Activated effector memory CD4-positive, alpha-beta T cell treated with Interleukin-2 at 50 U/mL for 16 hours (primary cell): ENCODE results near the gene STRADA.

Source experiments
- DNase-seq: peaks from one replicate; pipeline ENCODE4 v3.0.0-alpha.2; 2020

The STRADA gene

DNA sequence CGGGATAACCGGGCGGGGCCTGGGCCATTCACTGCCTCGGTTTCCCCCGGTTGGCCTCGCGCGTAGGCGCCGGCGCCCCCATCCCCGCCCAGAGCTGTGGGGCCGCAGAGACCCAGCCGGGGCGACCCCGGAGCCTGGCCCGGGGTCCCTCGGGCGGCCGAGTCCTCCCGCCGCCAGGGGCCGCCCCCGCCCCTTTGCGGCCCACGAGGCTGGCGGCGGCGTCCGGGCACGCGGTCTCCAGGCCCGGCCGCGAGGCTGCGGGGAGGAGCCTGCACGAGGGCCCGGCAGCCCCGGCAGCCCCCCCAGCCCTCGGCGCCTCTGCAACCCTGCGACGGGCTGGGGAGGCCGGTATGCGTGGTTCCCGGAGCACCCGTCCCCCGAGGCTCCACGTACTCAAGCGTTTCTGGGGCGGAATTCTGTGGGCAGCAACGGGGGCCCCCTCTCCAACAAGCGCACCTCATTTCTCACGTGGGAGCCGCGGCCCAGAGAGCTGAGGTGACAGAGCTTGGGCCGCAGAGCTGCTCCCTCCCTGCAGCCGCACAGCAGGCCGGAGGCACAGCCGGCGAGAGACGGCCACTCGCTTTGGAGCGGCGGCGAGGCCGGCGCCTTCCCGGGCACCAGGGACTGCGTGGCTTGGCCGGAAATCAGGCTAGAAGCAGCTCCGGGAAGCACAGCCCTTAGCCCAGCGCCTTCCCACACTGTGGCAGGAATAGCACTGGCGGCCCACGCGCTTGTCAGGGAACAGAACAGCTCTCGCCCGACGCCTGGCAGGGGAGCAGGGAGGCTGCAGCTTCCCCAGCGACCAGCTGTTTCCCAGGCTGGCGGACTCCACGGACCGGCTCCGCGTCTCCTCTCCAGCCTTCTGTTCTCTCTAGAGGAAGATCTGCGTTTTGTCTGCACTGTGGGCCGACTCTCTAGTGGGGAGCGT lies 40.8 kb downstream of the STRADA start:
- peak; percentile 47 for DNase-seq

DNA sequence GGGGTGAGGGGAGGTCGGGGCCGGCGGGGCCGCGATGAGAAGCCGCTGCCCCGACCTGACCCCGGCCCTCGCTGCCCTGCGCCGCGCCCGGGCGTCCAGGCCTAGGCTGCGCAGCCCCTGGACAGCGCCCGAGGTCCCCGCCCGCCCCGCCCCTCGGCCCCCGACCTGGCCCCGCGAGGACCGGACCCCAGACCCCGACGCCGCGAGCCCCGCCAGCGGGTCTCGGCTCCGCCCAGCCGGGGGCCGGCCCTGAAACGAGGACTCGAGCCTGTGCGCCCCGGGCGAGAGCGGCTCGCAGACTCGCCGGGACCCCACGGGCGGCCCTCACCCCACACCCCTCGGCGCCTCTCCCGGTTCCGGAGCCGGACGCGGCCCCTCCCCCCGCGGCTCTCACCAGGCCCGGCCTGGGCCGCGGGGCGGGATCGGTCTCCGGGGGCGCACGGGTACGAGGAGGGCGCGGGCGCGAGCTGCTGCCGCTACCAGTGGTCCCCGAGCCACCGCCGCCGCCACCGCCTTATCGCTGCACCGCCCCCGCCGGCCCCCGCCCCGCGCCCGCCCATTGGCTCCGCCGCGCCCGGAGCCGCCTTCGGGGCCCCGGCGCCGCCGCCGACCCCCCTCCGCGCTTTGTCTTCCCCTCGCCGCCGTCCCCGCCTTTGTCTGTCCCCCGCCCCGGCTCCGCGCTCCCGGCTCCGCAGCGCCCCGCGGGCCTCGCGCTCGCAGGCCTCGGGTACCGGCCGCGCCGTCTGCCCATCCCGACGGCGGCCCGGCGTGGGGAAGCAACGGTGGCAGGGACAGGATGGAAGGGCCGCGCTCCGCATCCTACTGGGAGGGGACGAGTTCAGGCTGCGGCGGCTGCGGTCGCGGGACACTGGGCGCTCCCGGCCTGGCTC lies 41.7 kb downstream of the STRADA start, which contains the start of gene LIMD2:
Gene LIMD2 (minus strand): TSS at position 488 of the 890 bp plus-strand sequence. CDS start 827 bp downstream, outside the sequence.
- DNase-seq: peak; percentile 80

DNA sequence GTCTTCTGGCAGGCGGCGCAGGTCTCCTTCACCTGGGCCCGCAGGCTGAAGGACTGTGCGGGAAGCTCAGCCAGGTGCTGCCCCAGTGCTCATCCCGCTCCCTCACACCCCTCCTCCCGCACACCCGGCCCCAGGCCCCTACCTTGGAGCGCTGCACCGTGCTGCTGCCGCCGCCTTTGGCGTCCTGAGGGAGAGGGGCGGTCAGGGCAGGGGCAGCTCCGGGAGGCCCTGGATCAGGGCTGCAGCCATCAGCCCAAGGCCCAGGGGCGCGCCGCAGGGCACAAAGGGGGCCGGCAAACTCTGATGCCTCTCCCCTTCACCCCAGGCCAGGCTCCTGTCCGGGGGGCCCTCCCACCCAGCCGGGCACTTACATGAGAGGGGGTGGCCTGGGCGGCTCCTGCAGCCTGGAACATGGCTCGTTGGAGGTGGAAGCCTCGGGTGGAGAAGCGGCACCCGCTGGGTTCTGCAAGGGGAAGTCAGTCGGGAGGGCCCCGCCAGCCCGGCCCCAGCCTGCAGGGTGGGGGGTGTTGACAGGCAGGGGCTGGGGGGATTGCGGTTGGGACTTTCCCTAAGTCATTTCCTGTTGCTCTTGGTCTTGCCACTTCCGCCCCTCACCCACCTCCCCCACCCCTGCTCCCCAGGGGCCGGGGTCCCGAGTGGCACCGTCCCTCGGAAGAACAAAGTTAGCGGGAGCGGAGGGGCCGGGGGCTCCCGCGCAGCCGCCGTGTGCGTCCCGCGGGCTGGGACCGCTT lies 42.5 kb downstream of the STRADA start:
- peak; percentile 88 for DNase-seq

DNA sequence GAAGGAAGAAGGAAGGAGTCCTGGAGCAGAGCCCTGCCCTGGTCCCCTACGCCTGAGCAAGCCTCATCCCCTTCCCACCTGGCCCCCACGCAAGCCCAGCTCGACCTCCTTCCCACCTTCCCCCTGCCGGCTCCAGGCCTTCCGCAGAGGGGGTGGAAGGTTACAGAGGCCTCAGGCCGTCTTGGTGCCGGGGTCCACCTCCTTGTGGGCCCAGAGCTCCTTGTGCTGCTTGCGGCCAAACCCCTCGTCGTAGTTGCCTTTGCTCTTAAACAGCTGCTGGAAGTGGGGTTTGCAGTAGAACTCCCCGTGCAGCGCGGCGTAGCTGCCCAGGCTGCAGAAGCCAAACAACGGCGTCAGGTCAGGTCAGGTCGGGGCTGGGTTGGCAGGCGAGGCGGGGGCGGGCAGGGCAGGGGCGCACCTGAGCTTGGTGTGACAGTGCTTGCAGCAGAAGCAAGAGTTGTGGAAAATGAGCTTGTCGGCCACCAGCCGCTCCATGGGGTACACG lies 43.2 kb downstream of the STRADA start:
- no peak for DNase-seq

DNA sequence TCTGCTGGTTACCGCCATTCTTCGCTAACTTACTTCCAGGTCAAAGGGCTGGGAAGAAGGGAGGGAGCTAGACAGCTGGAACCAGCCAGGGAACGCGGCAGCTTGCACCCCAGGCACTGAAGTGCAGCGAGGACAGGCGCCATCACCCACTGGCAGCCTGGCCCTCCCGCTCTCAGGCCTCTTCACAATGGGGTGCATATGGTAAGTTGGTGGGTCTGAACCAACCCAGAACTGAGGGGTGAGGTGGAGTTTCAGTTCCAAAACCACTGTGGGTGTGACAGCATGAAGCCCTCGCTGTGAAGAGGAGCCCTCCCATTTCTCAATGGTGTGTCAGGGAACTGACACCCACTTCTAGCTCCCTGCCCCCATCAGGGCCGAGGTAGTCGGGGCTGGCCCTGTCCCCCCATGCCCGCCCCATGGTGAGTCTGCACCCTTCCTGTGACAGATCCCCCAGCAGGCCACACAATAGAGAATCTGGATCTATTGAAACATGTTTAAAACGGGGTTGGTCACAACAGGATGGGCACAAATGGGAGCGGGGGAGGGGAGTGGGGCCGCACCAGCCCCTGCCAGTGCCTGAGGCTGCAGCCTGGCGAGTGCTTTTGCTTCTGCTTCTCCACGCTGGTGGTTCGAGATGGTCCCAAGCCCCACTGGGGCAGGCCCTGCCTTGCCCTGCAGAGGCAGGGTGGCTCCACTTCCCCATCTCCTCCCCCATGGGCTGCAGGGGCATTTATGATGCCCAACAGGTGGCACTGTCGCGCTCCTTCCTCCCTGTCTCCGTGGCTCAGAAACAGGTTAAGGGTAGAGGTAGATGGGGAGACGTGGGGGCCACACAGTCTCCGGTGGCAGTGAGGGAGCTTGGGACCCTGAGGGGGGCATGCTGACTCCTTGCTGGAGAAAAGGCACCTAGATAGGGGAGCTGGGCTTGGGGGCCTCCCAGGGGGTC lies 44.0 kb downstream of the STRADA start:
- DNase-seq: peak; percentile 78

DNA sequence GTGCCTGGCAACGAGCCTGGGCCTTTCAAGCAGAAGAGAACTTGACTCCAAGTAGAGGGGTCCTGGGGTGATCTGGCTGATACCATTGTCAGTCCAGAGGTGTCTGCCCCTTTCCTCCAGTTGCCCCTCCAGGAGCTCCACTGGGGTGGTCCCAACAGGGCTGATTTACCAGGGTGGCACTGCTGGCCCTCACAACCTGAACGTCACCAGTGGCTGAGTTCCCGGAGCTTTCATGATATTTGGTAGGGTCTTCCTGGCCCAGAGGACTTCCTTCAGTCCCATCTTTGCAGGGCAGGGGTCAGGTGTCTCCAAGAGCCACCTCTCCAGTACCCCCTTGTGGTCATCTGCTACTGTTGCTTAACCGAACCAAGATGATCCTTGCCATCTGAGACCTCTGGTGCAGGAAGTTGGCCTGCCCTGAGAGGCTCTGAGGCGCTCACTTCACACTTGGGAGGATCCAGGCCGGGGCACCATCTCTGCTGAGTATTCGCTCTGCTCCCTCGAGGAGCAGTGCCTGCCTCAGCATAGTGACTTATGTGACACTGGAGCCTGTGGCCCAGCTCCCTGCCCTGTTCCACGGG lies 45.1 kb downstream of the STRADA start:
- no peak for DNase-seq

DNA sequence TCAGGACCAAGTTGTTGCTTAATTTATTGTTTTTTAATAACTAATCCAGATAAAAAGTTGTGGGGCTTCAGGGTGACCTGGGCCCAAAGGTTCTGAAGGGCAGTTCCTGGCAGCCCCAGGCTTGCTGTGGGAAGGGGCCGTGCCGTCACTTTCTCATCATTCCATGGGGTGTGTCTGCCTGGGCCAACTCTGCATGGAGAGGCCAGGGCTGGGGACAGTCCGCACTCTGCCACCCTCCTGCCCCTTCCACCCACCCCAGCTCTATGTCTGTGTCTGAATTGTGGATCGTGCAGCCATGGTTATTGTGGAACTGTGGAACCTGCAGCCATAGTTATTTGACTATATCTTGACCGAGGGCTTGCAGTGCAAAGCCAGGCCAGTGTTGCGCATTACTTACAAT lies 45.7 kb downstream of the STRADA start:
- no peak for DNase-seq

DNA sequence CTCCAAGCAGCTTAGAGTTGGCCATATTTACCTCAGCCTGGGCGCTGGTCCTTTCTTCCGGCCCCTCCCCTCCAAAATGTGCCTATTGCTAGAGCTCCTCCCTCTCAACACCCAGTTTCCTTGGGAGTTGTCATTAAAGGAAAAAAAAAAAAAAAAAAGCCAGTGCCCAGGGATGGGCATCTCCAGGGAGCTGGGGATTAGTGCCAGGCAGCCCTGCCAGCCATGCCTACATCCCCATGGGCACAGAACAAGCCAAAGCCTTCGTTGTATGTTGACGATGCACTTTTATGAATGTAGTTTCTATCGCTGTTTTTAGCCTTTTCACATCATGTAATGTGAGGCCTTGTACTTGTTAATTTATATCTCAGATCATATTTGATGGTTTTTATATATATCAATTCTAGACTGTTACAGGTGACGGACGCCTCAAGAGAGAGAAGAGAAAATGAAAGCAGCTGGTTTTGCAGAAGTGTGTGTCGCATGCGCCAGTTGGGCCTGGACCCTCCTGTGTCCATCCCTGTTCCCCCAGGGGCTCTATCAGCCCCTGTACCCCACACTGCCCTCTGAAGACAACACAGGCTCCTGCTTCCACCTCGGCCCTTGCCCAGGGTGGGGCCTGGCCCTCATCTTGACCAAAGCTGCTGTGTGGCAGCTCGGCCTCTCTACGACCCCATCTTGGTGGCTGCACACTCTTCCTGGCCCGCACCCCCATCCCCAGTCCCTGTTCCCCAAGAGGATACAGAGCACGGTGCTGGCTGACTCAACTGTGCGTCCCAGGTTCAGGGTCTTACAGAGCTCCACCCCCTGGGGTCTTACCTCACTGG lies 46.4 kb downstream of the STRADA start:
- DNase-seq: no peak

DNA sequence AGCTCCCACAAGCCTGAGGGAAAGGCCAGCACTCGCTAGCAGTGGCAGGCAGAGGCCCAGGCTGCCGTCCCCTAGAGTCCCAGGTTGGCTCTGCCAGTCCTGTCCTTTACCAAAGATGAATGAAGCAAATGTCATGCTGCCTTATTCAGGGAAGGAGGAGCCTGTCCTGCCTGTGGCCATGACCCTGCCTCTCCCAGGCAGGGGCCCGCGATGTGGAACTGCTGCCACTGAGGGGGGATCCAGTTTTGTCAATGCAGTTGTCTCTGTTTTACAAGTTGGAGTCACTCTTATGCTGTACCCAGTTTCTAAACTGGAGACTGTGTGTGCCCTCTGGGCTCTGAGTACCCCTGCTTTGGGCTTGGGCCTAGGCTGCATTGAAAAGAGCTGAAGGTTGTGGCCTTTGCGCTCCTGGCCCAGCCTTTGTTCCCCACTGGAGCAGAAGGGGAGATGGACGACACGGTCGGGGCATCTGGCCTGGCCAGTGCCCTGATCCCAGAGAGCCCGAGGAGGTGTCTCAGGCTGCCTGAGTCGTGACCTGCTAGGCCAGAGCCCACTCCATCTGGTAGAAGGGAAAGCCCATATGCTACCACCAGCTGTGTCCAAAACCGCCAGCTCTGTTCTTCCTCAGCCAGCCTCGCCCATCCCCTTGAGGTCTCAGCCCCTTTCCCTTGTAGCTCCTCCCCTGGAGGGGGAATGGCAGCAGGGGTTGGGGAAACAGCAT lies 47.2 kb downstream of the STRADA start:
- DNase-seq: no peak

DNA sequence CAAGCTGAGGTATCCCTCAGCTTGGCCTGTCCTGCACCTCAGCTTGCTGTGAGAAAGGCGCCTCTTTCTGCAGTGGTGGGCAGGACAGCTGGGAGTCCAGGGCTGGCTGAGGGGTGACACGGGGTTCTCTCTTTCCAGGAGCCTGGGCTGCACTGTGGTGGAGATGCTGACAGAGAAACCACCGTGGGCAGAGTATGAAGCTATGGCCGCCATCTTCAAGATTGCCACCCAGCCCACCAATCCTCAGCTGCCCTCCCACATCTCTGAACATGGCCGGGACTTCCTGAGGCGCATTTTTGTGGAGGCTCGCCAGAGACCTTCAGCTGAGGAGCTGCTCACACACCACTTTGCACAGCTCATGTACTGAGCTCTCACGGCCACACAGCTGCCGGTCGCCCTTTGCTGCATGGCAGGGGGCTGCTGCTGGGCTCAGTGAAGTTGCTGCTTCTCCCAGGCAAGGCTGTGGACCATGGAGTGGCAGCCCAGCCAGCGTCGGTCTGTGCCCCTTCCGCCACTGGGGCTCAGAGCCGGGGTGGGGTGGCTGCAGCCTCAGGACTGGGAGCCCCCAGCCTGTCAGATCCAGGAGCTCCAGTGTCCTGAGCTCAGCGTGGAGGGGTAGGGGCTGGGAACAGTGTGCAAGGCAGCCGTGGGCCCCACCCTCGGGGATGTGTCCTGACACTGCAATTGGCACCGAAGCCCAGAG lies 48.0 kb downstream of the STRADA start:
- no peak for DNase-seq

DNA sequence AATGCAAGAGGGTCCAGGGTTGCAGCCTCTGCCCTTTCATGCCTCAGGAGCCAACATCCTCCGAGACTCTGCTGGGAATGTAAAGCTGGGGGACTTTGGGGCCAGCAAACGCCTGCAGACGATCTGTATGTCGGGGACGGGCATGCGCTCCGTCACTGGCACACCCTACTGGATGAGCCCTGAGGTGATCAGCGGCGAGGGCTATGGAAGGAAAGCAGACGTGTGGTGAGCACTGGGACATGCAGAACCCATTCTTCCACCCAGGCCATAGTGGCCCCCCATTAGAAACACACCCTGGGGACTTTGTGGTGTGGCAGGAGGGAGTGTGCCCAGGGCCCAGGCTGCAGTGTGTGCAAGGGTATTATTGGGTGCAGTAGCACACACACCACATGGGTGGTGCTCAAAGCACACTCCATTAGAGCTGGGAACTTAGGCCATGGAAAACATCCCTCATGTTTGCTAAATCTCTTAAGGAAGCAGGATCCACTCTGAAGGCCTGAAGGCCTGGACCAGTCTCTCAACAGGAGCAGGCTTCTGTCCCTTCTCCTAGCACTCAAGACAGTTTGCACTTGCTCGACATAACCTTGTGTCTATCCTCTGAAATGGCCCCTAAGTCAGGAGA lies 49.3 kb downstream of the STRADA start:
- no peak for DNase-seq

DNA sequence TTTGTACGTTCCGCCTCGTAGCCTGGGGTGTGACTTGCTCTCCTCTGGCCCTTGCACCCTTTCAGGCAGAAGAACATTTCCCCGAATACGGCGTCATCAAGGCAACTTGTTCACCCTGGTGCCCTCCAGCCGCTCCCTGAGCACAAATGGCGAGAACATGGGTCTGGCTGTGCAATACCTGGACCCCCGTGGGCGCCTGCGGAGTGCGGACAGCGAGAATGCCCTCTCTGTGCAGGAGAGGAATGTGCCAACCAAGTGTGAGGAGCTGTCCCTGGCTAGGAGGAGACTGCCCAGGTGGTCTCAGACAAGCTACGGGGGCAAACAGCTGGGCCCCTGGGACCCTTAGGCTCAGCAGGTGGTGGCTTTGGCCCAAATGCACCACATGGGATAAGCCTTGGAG lies 52.1 kb downstream of the STRADA start:
- DNase-seq: no peak

DNA sequence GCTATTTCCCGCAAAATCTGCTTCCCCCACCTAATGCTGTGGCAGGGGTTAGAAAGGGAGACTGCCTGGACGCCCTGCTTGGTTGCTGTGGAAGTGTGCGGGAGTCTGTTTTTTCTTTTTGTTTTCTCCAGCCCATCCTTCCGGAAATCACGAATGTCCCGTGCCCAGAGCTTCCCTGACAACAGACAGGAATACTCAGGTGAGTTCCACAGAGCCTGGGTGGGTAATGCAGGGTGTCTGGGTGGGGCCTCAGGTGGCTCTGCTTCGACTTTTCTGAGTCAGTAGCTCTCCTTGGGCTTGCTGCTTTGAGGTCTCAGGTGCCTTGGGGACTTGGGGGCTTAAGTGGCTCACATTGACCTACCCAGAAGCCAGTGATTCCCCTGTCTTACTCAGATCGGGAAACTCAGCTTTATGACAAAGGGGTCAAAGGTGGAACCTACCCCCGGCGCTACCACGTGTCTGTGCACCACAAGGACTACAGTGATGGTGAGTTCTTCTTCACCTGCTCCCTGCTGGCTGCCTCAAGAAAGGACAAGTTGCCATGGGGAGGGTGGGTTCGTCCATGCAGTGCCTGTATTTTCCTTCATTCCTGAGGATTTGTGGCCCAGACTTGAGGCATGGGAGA lies 53.1 kb downstream of the STRADA start:
- DNase-seq: no peak

DNA sequence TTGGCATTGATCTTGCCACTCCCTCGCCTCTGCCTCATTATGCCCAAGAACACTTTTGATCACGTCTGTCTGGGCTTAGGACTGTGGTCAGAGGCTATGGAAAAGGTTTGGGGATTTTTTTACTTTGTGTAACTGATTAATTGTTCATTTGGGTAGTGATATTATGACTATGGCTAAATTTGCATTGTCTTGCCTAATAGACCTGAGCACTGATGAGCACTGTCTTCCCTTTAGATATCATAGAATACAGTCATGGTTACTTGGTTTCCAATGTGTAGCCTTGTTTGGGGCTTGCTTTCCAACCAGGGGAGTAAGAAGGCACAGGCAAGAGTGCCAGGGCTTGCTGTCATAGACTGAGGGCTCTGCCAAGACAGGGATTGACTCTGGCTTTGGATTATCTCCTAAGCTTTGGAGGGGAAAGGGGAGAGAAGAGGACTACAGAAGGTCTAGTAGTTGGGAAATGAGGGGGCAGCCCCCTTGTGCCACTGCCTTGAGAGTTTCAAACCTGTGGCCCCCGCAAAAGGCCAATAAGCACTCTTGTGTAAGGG lies 55.4 kb downstream of the STRADA start:
- DNase-seq: no peak

DNA sequence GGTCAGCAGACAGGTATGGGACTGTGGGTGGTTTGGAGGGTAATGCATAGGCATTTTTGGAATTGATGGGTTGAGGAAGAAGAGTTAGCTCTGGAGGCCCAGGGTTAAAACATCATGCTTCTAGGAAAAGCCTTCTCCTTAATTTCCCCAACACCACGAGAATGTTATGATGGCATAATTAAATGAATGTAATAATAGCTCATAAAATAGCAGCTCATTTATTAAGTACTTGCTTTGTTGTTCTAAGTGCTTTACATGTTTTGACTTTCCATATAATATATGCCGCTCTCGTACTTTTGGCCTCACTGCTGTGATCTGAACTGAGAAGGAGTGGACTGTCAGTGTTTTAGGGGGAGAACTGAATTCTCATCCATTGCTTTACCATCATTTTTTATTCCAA lies 56.0 kb downstream of the STRADA start:
- no peak for DNase-seq

DNA sequence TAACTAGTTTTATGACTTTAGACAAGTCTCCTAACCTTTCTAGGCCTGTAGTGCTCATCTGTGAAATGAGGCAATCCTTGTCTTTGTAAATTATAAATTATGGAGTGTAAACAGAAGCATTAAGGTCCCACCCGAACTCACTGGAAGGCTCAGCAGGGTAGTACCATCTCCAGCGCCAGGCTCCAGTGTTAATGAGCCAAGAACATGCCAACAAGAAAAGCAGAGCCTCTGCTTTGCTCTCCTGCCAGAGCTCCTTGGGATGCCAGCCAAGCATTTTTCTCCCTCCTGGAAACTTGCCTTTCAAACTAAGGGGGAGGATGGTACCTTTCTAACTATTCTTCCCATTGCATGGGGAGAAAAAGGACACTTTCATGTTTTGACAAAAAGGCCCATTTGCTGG lies 56.6 kb downstream of the STRADA start:
- DNase-seq: no peak

DNA sequence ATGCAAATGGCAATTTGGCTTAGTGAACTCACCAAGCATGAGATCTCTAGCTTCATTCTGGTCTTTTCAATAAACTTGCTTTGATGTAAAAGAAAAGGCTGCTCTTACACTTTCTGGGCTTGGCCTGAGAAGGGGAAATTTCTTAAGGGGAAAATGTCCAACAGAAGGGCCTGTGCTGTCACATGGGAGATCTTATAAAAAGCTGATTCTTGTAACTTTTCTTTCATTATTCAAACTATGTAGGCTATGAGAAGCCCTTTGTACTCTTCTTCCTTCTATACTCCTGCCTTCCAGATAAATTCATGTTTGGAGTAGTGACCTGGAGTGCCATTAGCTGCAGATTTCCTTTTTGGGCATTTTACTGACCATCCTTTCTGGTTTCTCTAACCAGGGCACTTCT lies 58.6 kb downstream of the STRADA start:
- DNase-seq: no peak

DNA sequence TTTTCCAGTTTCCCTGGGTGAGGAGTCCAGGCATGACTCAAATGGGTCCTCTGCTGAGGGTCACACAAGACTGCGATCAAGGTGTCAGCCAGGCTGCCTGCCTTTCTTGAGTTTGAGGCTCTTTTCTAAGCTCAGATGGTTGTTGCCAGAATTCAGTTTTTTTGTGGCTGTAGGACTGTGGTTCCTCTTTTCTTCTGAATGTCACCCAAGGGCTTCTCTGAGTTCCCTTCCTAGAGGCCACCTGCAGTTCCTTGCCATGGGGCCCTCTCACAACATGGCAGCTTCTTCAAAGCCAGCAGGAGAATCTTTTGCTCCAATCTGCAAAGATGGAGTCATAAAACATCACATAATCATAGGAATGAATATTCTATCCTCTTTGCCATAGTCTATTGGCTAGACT lies 59.2 kb downstream of the STRADA start:
- no peak for DNase-seq
